ENCODE measurements around the gene FFAR1. TPM values are rescaled to one million over a fixed set of nuclear protein-coding genes. Genes with fewer than 3 reads are reported as not detected.

Gene FFAR1
- total and polyA plus RNA-seq, 2 donors (not counting 3 experiments of a cell fraction or from before 2014, with no cell fraction given) = not detected

DNA sequence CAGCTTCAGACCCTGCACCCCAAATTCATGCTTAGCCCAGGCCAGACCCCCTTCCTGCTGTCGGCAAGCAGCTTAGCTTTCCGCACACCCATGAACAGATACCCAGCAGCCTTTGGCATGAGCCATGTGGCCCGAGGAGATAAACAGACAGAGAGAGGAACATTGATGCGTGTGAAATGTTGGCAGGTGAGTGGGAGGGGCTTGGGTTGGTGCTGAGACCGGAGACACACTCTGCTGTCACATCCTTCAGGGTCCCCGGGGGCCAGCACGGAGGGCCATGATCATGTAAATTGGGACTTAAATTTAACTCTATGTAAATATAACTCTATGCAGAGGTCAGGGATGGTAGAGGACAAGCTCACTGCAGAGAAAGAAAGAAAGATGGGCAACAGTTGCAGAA is 17.2 kb upstream of the FFAR1 start:
- no peaks in the 10 kb centered on the region for H3K36me3 ChIP-seq (ENCODE audit: control insufficient read depth in 2 of 2, extremely low read depth in 1 of 2, insufficient read depth in 2 of 2, low read length in 2 of 2)
- H3K27ac ChIP-seq (ENCODE audit: insufficient read depth, low read depth, low read length) = no peak overlapping the region
- no peak overlapping the region for H2AFZ ChIP-seq (ENCODE audit: low read depth, low read length)
- ChIA-PET POLR2A (no interaction called here), CTCF (no interaction called here)
- H4K20me1 ChIP-seq (replicated peaks; ENCODE audit: control insufficient read depth, extremely low read depth, insufficient read depth, low read length) = no peaks in the 10 kb centered on the region
- H3K9ac ChIP-seq (replicated peaks; ENCODE audit: extremely low read depth, insufficient read depth, low read length) = no peak overlapping the region
- no TSS peak for BruUV-seq (replicated peaks)
- intact Hi-C loops (cut with micrococcal nuclease) (no loop called here), dilution Hi-C loops (cut with MboI; ENCODE audit: extremely low pct_ligation_motif_present, low sequenced_read_pairs) (no loop called here)
- H3K27me3 ChIP-seq (ENCODE audit: control insufficient read depth in 2 of 2, insufficient read depth in 2 of 2, low read length in 2 of 2) = peaks cover 0 to 3% of the 10 kb centered on the region in 2 experiments
- FAIRE-seq (no peak), DNase-seq (ENCODE audit: low read depth, low spot score) (no peak)
- no peaks in the 10 kb centered on the region for H3K9me3 ChIP-seq (replicated peaks; ENCODE audit: control insufficient read depth, insufficient read depth, low read length)
- TF ChIP-seq MAX (IDR thresholded peaks at IDR 0.05; ENCODE audit: insufficient read depth, insufficient read length) = no peak
- no peak for TF ChIP-seq GATA2 (IDR thresholded peaks at IDR 0.05; ENCODE audit: insufficient read depth, insufficient read length, low read depth, low read length)
- H3K79me2 ChIP-seq (ENCODE audit: control insufficient read depth, insufficient read depth, low read length) = no peaks in the 10 kb centered on the region
- no peaks in the 10 kb centered on the region for H3K4me1 ChIP-seq (ENCODE audit: control insufficient read depth, extremely low read depth, insufficient read depth, low read length)
- H3K9me1 ChIP-seq (replicated peaks; ENCODE audit: control insufficient read depth, extremely low read depth, insufficient read depth, low read length) = no peaks in the 10 kb centered on the region
- no peak overlapping the region for H3K4me2 ChIP-seq (ENCODE audit: insufficient read depth, low read length)
- no peak overlapping the region for H3K4me3 ChIP-seq (replicated peaks in 1 of 3; ENCODE audit: insufficient read depth in 1 of 3, low read depth in 1 of 3, low read length in 3 of 3)

- intact Hi-C loops (cut with micrococcal nuclease) = no loop called here
- dilution Hi-C loops (cut with MboI; ENCODE audit: extremely low pct_ligation_motif_present, low sequenced_read_pairs) = no loop called here
Observed at GRCh38 chr19:35331551-35332214, 16.0 kb upstream of the FFAR1 start.

More at GRCh38 chr19:35331551-35332214, 16.0 kb upstream of the FFAR1 start:
- Histone ChIP-seq H2AFZ (ENCODE audit: low read depth, low read length) (no peak overlapping the region), H3K27me3 (ENCODE audit: control insufficient read depth in 2 of 2, insufficient read depth in 2 of 2, low read length in 2 of 2) (peaks cover 0 to 3% of the 10 kb centered on the region in 2 experiments), H3K4me1 (ENCODE audit: control insufficient read depth, extremely low read depth, insufficient read depth, low read length) (no peaks in the 10 kb centered on the region), H3K4me2 (ENCODE audit: insufficient read depth, low read length) (no peak overlapping the region), H3K36me3 (ENCODE audit: control insufficient read depth in 2 of 2, extremely low read depth in 1 of 2, insufficient read depth in 2 of 2, low read length in 2 of 2) (no peaks in the 10 kb centered on the region), H3K9me1 (replicated peaks; ENCODE audit: control insufficient read depth, extremely low read depth, insufficient read depth, low read length) (no peaks in the 10 kb centered on the region), H3K9me3 (replicated peaks; ENCODE audit: control insufficient read depth, insufficient read depth, low read length) (no peaks in the 10 kb centered on the region), H3K9ac (replicated peaks; ENCODE audit: extremely low read depth, insufficient read depth, low read length) (no peak overlapping the region), H4K20me1 (replicated peaks; ENCODE audit: control insufficient read depth, extremely low read depth, insufficient read depth, low read length) (no peaks in the 10 kb centered on the region), H3K4me3 (replicated peaks in 1 of 3; ENCODE audit: insufficient read depth in 1 of 3, low read depth in 1 of 3, low read length in 3 of 3) (no peak overlapping the region), H3K27ac (ENCODE audit: insufficient read depth, low read depth, low read length) (no peak overlapping the region), H3K79me2 (ENCODE audit: control insufficient read depth, insufficient read depth, low read length) (no peaks in the 10 kb centered on the region)
- ChIA-PET POLR2A (no interaction called here), CTCF (no interaction called here)
- TF ChIP-seq GATA2 (IDR thresholded peaks at IDR 0.05; ENCODE audit: insufficient read depth, insufficient read length, low read depth, low read length) (no peak), JUN (IDR thresholded peaks at IDR 0.05; ENCODE audit: borderline replicate concordance, insufficient read depth, insufficient read length, low read depth) (no peak), POLR2AphosphoS5 (IDR thresholded peaks at IDR 0.05; ENCODE audit: insufficient read depth, low read depth, low read length) (no peak), EZH2 (IDR thresholded peaks at IDR 0.05; ENCODE audit: borderline replicate concordance, low read depth, low read length, severe bottlenecking) (no peak), MAX (IDR thresholded peaks at IDR 0.05; ENCODE audit: insufficient read depth, insufficient read length) (no peak), POLR2A (IDR thresholded peaks at IDR 0.05; ENCODE audit: low read depth, low read length) (no peak), FOS (IDR thresholded peaks at IDR 0.05; ENCODE audit: borderline replicate concordance, insufficient read depth, low read length) (no peak), MYC (IDR thresholded peaks at IDR 0.05; ENCODE audit: low read depth, low read length) (no peak)
- TF ChIP-seq, protein P1, sequence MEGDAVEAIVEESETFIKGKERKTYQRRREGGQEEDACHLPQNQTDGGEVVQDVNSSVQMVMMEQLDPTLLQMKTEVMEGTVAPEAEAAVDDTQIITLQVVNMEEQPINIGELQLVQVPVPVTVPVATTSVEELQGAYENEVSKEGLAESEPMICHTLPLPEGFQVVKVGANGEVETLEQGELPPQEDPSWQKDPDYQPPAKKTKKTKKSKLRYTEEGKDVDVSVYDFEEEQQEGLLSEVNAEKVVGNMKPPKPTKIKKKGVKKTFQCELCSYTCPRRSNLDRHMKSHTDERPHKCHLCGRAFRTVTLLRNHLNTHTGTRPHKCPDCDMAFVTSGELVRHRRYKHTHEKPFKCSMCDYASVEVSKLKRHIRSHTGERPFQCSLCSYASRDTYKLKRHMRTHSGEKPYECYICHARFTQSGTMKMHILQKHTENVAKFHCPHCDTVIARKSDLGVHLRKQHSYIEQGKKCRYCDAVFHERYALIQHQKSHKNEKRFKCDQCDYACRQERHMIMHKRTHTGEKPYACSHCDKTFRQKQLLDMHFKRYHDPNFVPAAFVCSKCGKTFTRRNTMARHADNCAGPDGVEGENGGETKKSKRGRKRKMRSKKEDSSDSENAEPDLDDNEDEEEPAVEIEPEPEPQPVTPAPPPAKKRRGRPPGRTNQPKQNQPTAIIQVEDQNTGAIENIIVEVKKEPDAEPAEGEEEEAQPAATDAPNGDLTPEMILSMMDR (IDR thresholded peaks at IDR 0.05; ENCODE audit: extremely low read depth in 1 of 2, insufficient read depth in 1 of 2, low read depth in 1 of 2, low read length in 2 of 2) = no peak
- no TSS peak for BruUV-seq (replicated peaks)
- DNase-seq (ENCODE audit: low read depth, low spot score) (no peak), FAIRE-seq (no peak)
